ENCODE results near the gene PIP4P1. TPM values are rescaled to one million over a fixed set of nuclear protein-coding genes. Genes with fewer than 3 reads are reported as not detected.

Gene PIP4P1
- total RNA-seq, 1 donor from 2014 or later = 6.5 TPM

- DNase-seq (ENCODE audit: low spot score) = no peak
Measured at GRCh38 chr14:20438664-20439063, 22.6 kb downstream of the PIP4P1 start.

GRCh38 chr14:20436363-20436755 is 24.9 kb downstream of the PIP4P1 start:
- no peak for DNase-seq (ENCODE audit: low spot score)

GRCh38 chr14:20435582-20436362 is 25.5 kb downstream of the PIP4P1 start, which contains the start of gene KLHL33:
Gene KLHL33 (minus strand): TSS chr14:20436166. CDS start chr14:20435811, 355 bp downstream.
- no peak for DNase-seq (ENCODE audit: low spot score)

- no peak for DNase-seq (ENCODE audit: low spot score)
Measured at GRCh38 chr14:20434701-20435581, 26.3 kb downstream of the PIP4P1 start.

- no peak for DNase-seq (ENCODE audit: low spot score)
Measured at GRCh38 chr14:20429801-20430669, 31.2 kb downstream of the PIP4P1 start.

- no peak for DNase-seq (ENCODE audit: low spot score)
Measured at GRCh38 chr14:20428802-20429201, 32.4 kb downstream of the PIP4P1 start.

GRCh38 chr14:20428010-20428365 is 33.2 kb downstream of the PIP4P1 start:
- DNase-seq (ENCODE audit: low spot score) = no peak

- DNase-seq (ENCODE audit: low spot score) = peak; percentile 37
Measured at GRCh38 chr14:20427231-20428009, 33.8 kb downstream of the PIP4P1 start.

- DNase-seq (ENCODE audit: low spot score) = no peak
Measured at GRCh38 chr14:20424851-20425250, 36.4 kb downstream of the PIP4P1 start.

GRCh38 chr14:20422886-20423285 is 38.3 kb downstream of the PIP4P1 start:
- no peak for DNase-seq (ENCODE audit: low spot score)

GRCh38 chr14:20421267-20421666 is 40.0 kb downstream of the PIP4P1 start:
- DNase-seq (ENCODE audit: low spot score) = no peak

- no peak for DNase-seq (ENCODE audit: low spot score)
Measured at GRCh38 chr14:20419419-20419818, 41.8 kb downstream of the PIP4P1 start.

GRCh38 chr14:20418501-20418909 is 42.7 kb downstream of the PIP4P1 start:
- no peak for DNase-seq (ENCODE audit: low spot score)

- no peak for DNase-seq (ENCODE audit: low spot score)
Measured at GRCh38 chr14:20417250-20418186, 43.7 kb downstream of the PIP4P1 start.

GRCh38 chr14:20416223-20416622 is 45.0 kb downstream of the PIP4P1 start:
- DNase-seq (ENCODE audit: low spot score) = no peak

- peak; percentile 57 for DNase-seq (ENCODE audit: low spot score)
Measured at GRCh38 chr14:20415782-20416206, 45.4 kb downstream of the PIP4P1 start.

GRCh38 chr14:20413744-20414082 is 47.5 kb downstream of the PIP4P1 start:
- DNase-seq (ENCODE audit: low spot score) = peak; percentile 25

GRCh38 chr14:20412876-20413743 is 48.1 kb downstream of the PIP4P1 start, which contains the start of gene TEP1:
Gene TEP1 (minus strand): TSS chr14:20413501. CDS start chr14:20408439, 5,062 bp downstream.
- peak; percentile 92 for DNase-seq (ENCODE audit: low spot score)

GRCh38 chr14:20412411-20412810 is 48.8 kb downstream of the PIP4P1 start:
- DNase-seq (ENCODE audit: low spot score) = peak; percentile 22

Measured in umbilical cord (tissue), 2 donors.